Neural cell (in vitro differentiated cells): Measurements from ENCODE around the gene TRAPPC2B. TPM values are rescaled to one million over a fixed set of nuclear protein-coding genes. Genes with fewer than 3 reads are reported as not detected.

ENCODE experiments used
- H2AFZ ChIP-seq: fragments of 200-600, 300-800 bp; sonication (generic), shearing (Covaris generic); 2 replicates; pipeline ENCODE4 v1.6.0; 2014; ENCODE audit warnings: low read depth, mild to moderate bottlenecking, antibody characterized with exemption, low read length, moderate library complexity
- H3F3A ChIP-seq: fragments of 200-600 bp; shearing (Covaris generic); 2 replicates; pipeline ENCODE4 v1.6.1; 2016; ENCODE audit warnings: mild to moderate bottlenecking, moderate library complexity, mixed read lengths, antibody characterized with exemption, low read length; ENCODE audit not compliant: insufficient read depth, poor library complexity, severe bottlenecking
- H3K27ac ChIP-seq: fragments of 200-600, 300-800 bp; sonication (generic), shearing (Covaris generic); 2 replicates; pipeline ENCODE4 v1.5.1; 2014; ENCODE audit warnings: mild to moderate bottlenecking, low read length, moderate library complexity
- H3K27me3 ChIP-seq: fragments of 300-800, 200-600 bp; sonication (generic), shearing (Covaris generic); 2 replicates; pipeline ENCODE4 v1.6.0; 2014; ENCODE audit warnings: mild to moderate bottlenecking, low read depth, low read length, moderate library complexity; ENCODE audit not compliant: insufficient read depth
- H3K36me3 ChIP-seq: fragments of 300-800, 200-600 bp; sonication (generic), shearing (Covaris generic); 2 replicates; pipeline ENCODE4 v1.5.1; 2014; ENCODE audit warnings: mild to moderate bottlenecking, antibody characterized with exemption, low read length, moderate library complexity; ENCODE audit not compliant: insufficient read depth
- H3K4me2 ChIP-seq: fragments of 300-800, 200-600 bp; sonication (generic), shearing (Covaris generic); 2 replicates; pipeline ENCODE4 v1.6.0; 2014; ENCODE audit warnings: mild to moderate bottlenecking, low read length
- H3K4me3 ChIP-seq: fragments of 300-800, 200-600 bp; sonication (generic), shearing (Covaris generic); 2 replicates; pipeline ENCODE4 v1.5.1; 2014; ENCODE audit warnings: mild to moderate bottlenecking, low read length, moderate library complexity
- H3K79me2 ChIP-seq: fragments of 200-600 bp; shearing (Covaris generic); replicated peaks from 2 replicates; pipeline ENCODE4 v1.6.0; 2014; ENCODE audit warnings: mild to moderate bottlenecking, low read length, moderate library complexity; ENCODE audit not compliant: insufficient read depth
- H3K9ac ChIP-seq: fragments of 300-800, 200-600 bp; sonication (generic), shearing (Covaris generic); 2 replicates; pipeline ENCODE4 v1.6.1; 2016; ENCODE audit warnings: mild to moderate bottlenecking, low read length, mixed read lengths
- H3K9me2 ChIP-seq: fragments of 200-600 bp; shearing (Covaris generic); 2 replicates; pipeline ENCODE4 v1.6.1; 2016; ENCODE audit warnings: mild to moderate bottlenecking, low read length, mixed read lengths; ENCODE audit not compliant: insufficient read depth
- H3K9me3 ChIP-seq: fragments of 200-600, 300-800 bp; sonication (generic), shearing (Covaris generic); 2 replicates; pipeline ENCODE4 v1.6.1; 2016; ENCODE audit warnings: mild to moderate bottlenecking, mixed run types, low read length, moderate library complexity, mixed read lengths
- H4K20me1 ChIP-seq: fragments of 200-600 bp; shearing (Covaris generic); 2 replicates; pipeline ENCODE4 v1.6.1; 2016; ENCODE audit warnings: mild to moderate bottlenecking, mixed run types; ENCODE audit not compliant: insufficient read depth
- CTCF ChIP-seq: fragments of 450-650 bp; IDR thresholded peaks from 2 replicates; pipeline ENCODE4 v1.5.1; 2014; ENCODE audit warnings: antibody characterized with exemption, mild to moderate bottlenecking, moderate library complexity; ENCODE audit not compliant: poor library complexity, severe bottlenecking
- EP300 ChIP-seq: fragments of 450-650 bp; conservative IDR thresholded peaks from 2 replicates; pipeline ENCODE4 v1.6.1; 2014; ENCODE audit warnings: antibody characterized with exemption, mild to moderate bottlenecking, moderate library complexity; ENCODE audit not compliant: poor library complexity, severe bottlenecking
- EZH2 ChIP-seq: fragments of 200-600, 300-800 bp; shearing (Covaris generic), sonication (generic); IDR thresholded peaks from 2 replicates; pipeline ENCODE4 v1.6.1; 2014; ENCODE audit warnings: antibody characterized with exemption, low read length, borderline replicate concordance, mild to moderate bottlenecking; ENCODE audit not compliant: insufficient read depth, poor library complexity, severe bottlenecking
- MXI1 ChIP-seq: fragments of 450-650 bp; conservative IDR thresholded peaks from 2 replicates; pipeline ENCODE4 v1.6.1; 2014; ENCODE audit warnings: antibody characterized with exemption, mild to moderate bottlenecking; ENCODE audit not compliant: poor library complexity, severe bottlenecking
- POLR2AphosphoS5 ChIP-seq: IDR thresholded peaks from 2 replicates; pipeline ENCODE4 v1.6.1; 2012
- RAD21 ChIP-seq: fragments of 450-650 bp; conservative IDR thresholded peaks from 2 replicates; pipeline ENCODE4 v1.6.1; 2014; ENCODE audit warnings: antibody characterized with exemption, mild to moderate bottlenecking, moderate library complexity
- REST ChIP-seq: IDR thresholded peaks from 2 replicates; pipeline ENCODE4 v1.6.1; 2012; ENCODE audit warnings: borderline replicate concordance
- SMC3 ChIP-seq: fragments of 450-650 bp; conservative IDR thresholded peaks from 2 replicates; pipeline ENCODE4 v1.6.1; 2014; ENCODE audit warnings: antibody characterized with exemption, mild to moderate bottlenecking, moderate library complexity; ENCODE audit not compliant: poor library complexity
- TAF1 ChIP-seq: IDR thresholded peaks from 2 replicates; pipeline ENCODE4 v1.6.1; 2012; ENCODE audit warnings: low read depth
- polyA plus RNA-seq: library from polyadenylated mRNA; depleted of rRNA; stranded (reverse); fragments of >200 nt; gene quantifications from 2 replicates; pipeline ENCODE4 v1.2.3, GENCODE V29; 2014

Gene TRAPPC2B
- polyA plus RNA-seq, 1 donor from 2014 or later: 42.6 TPM

GRCh38 chr19:57317503-57317902, 45.8 kb upstream of the TRAPPC2B start:
- H3K27me3 ChIP-seq: no peaks in the 10 kb centered on the region
- H2AFZ ChIP-seq: no peak overlapping the region
- no peaks in the 10 kb centered on the region for H3F3A ChIP-seq
- no peak overlapping the region for H3K4me3 ChIP-seq
- H3K79me2 ChIP-seq: peaks cover 21% of the 10 kb centered on the region
- no peaks in the 10 kb centered on the region for H3K9me2 ChIP-seq
- no peaks in the 10 kb centered on the region for H3K9me3 ChIP-seq
- H4K20me1 ChIP-seq: no peaks in the 10 kb centered on the region
- TF ChIP-seq EZH2 (no peak), MXI1 (no peak), TAF1 (no peak), EP300 (no peak), CTCF (no peak), REST (no peak), POLR2AphosphoS5 (no peak), SMC3 (no peak), RAD21 (no peak)
- H3K27ac ChIP-seq: no peak overlapping the region
- H3K4me2 ChIP-seq: no peak overlapping the region
- no peaks in the 10 kb centered on the region for H3K36me3 ChIP-seq
- H3K9ac ChIP-seq: no peak overlapping the region

GRCh38 chr19:57319869-57320179, 43.5 kb upstream of the TRAPPC2B start:
- Histone ChIP-seq H3K4me2 (peak overlapping the region; percentile 85), H4K20me1 (no peaks in the 10 kb centered on the region), H2AFZ (peak overlapping the region; percentile 94), H3K9me2 (no peaks in the 10 kb centered on the region), H3K27me3 (no peaks in the 10 kb centered on the region), H3K9me3 (no peaks in the 10 kb centered on the region), H3K4me3 (peak overlapping the region; percentile 89), H3K36me3 (no peaks in the 10 kb centered on the region), H3K27ac (peak overlapping the region; percentile 90), H3K79me2 (peaks cover 34% of the 10 kb centered on the region), H3K9ac (peak overlapping the region; percentile 99), H3F3A (no peaks in the 10 kb centered on the region)
- TF ChIP-seq SMC3: no peak
- no peak for TF ChIP-seq RAD21
- no peak for TF ChIP-seq MXI1
- TF ChIP-seq CTCF: no peak
- no peak for TF ChIP-seq POLR2AphosphoS5
- no peak for TF ChIP-seq EP300
- no peak for TF ChIP-seq TAF1
- no peak for TF ChIP-seq EZH2
- no peak for TF ChIP-seq REST
